ENCODE results near the gene TMEM53. TPM values are rescaled to one million over a fixed set of nuclear protein-coding genes. Genes with fewer than 3 reads are reported as not detected.

TMEM53 gene
- total RNA-seq, 1 donor from 2014 or later = 6.6 TPM

DNA sequence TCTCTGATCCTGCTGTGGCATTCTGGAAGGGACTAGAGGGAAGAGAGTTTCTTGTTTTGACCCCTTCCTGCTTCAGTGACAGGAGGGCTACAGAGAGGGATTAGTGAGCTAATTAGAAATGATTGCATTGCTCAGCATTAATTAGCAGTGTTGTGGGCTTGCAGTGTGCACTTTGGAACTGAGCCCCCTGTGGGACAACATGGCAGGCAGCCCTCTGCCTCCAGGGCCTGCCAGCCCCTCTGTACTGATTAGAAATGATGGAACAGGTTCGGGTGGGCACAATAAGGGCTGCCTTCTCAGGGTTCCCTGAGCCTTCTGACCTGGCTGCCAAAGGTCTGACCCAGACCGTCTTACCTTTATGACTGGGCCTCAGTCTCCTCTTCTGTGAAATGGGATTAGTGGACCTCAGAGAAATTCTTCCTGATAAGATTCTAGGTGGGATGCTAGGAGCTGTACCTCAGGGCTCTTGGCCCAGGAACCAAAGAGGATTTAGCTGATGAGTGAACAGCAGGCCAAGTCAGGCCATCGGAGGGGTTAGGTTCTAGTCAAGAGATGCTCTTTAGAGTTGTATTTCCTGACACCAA is 39.6 kb downstream of the TMEM53 start:
- no peak overlapping the region for H3K27ac Mint-ChIP-seq (ENCODE audit: unreplicated experiment)
- no peaks in the 10 kb centered on the region for H3K9me3 Mint-ChIP-seq (ENCODE audit: unreplicated experiment)
- TF ChIP-seq, protein P1, sequence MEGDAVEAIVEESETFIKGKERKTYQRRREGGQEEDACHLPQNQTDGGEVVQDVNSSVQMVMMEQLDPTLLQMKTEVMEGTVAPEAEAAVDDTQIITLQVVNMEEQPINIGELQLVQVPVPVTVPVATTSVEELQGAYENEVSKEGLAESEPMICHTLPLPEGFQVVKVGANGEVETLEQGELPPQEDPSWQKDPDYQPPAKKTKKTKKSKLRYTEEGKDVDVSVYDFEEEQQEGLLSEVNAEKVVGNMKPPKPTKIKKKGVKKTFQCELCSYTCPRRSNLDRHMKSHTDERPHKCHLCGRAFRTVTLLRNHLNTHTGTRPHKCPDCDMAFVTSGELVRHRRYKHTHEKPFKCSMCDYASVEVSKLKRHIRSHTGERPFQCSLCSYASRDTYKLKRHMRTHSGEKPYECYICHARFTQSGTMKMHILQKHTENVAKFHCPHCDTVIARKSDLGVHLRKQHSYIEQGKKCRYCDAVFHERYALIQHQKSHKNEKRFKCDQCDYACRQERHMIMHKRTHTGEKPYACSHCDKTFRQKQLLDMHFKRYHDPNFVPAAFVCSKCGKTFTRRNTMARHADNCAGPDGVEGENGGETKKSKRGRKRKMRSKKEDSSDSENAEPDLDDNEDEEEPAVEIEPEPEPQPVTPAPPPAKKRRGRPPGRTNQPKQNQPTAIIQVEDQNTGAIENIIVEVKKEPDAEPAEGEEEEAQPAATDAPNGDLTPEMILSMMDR (IDR thresholded peaks at IDR 0.05) = no peak
- no peak overlapping the region for H3K4me3 Mint-ChIP-seq (ENCODE audit: unreplicated experiment)
- H3K27me3 Mint-ChIP-seq (ENCODE audit: unreplicated experiment) = no peaks in the 10 kb centered on the region
- H3K36me3 Mint-ChIP-seq (ENCODE audit: unreplicated experiment) = peaks cover 45% of the 10 kb centered on the region
- H3K4me1 Mint-ChIP-seq (ENCODE audit: unreplicated experiment) = peaks cover 21% of the 10 kb centered on the region
- DNase-seq (ENCODE audit: extremely low spot score, unreplicated experiment) = no peak

DNA sequence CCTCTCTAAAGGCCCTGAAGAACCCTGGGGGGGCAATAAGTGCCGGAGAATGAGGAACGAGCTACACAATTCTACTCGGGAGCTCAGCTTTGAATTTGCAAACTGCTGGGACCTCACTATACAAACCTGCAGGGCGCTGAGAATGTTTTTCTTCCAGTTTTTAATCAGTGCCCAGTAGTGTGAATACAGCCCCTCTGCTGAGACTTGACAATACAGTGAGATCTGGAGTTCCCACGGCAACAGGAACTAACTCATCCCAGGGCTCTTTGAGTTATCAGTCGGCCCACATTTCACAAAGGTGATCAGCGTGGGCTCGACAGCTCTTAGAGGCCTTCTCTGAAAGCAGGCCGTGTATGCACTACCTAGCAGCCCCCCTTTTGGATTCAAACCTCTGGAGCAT is 41.7 kb downstream of the TMEM53 start:
- Mint-ChIP-seq H3K36me3 (ENCODE audit: unreplicated experiment) (peaks cover 32% of the 10 kb centered on the region), H3K4me1 (ENCODE audit: unreplicated experiment) (peaks cover 21% of the 10 kb centered on the region), H3K4me3 (ENCODE audit: unreplicated experiment) (peak overlapping the region; percentile 86), H3K27me3 (ENCODE audit: unreplicated experiment) (no peaks in the 10 kb centered on the region), H3K9me3 (ENCODE audit: unreplicated experiment) (no peaks in the 10 kb centered on the region), H3K27ac (ENCODE audit: unreplicated experiment) (peak overlapping the region; percentile 94)
- TF ChIP-seq, protein P1 (IDR thresholded peaks at IDR 0.05) = no peak
- no peak for DNase-seq (ENCODE audit: extremely low spot score, unreplicated experiment)

DNA sequence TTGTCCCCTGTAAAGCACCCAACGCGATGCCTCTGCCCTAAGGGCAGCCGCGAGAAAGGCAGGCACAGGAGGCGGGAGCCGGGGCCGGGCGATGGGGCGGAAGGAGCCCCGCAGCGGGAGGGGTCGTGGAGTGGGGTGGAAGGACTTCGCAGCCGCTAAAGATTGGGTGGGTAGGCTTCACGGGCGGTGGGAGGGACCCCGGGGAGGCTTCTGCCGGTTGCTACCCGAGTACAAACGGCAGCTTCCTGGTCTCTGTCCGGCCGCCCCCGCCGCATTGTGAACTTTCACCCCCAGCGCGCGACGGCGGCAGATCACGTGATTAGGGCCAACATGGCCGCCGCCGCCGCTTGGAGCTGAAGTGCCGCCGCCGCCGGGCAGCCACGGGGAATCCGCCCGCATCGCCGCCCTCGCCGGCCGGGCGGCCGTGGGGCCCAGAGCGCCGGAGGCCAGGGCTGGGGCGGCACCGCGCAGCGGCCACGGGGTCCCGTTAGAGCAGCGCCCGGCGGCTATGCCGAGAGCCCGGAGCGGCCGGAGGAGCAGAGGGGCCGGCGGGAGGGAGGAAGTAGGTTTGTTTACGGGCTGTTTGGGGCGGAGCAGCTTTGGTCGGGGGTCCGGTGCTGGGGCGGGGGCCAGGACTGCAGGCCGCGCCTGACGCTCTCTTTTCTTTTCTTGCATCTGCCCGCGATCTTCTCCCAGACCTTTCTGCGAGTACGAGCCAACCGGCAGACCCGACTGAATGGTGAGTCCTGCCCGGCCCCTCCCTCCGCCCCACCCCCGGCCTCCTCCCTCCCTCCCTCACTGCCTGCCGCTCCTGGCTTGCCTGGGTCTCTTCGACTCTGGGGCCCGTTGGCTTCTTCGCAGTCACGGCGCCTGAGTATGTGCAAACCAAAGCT is 42.4 kb downstream of the TMEM53 start:
- peak; percentile 96 for DNase-seq (ENCODE audit: extremely low spot score, unreplicated experiment)
- H3K4me1 Mint-ChIP-seq (ENCODE audit: unreplicated experiment) = peaks cover 21% of the 10 kb centered on the region
- TF ChIP-seq, protein P1 (IDR thresholded peaks at IDR 0.05) = no peak
- H3K4me3 Mint-ChIP-seq (ENCODE audit: unreplicated experiment) = peak overlapping the region; percentile 86
- peaks cover 25% of the 10 kb centered on the region for H3K36me3 Mint-ChIP-seq (ENCODE audit: unreplicated experiment)
- H3K27ac Mint-ChIP-seq (ENCODE audit: unreplicated experiment) = peak overlapping the region; percentile 97
- no peaks in the 10 kb centered on the region for H3K27me3 Mint-ChIP-seq (ENCODE audit: unreplicated experiment)
- no peaks in the 10 kb centered on the region for H3K9me3 Mint-ChIP-seq (ENCODE audit: unreplicated experiment)

DNA sequence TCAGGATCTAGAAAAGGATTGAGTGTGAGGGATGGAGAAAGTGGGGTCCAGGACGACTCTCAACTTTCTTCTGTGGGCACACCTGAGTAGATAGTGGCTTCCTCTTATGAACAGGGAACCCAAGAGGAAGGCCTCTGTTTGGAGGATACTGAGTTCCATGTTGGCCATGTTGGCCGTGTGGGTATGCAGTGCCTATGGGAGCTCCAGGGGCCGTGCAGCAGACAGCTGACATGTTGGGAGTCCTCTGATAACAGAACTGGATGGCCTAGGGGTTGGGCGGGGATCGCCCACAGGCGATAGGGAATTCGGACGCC is 43.0 kb downstream of the TMEM53 start:
- Mint-ChIP-seq H3K36me3 (ENCODE audit: unreplicated experiment) (peaks cover 20% of the 10 kb centered on the region), H3K27me3 (ENCODE audit: unreplicated experiment) (no peaks in the 10 kb centered on the region), H3K4me3 (ENCODE audit: unreplicated experiment) (peak overlapping the region; percentile 81), H3K4me1 (ENCODE audit: unreplicated experiment) (peaks cover 21% of the 10 kb centered on the region), H3K9me3 (ENCODE audit: unreplicated experiment) (no peaks in the 10 kb centered on the region), H3K27ac (ENCODE audit: unreplicated experiment) (peak overlapping the region; percentile 97)
- TF ChIP-seq, protein P1 (IDR thresholded peaks at IDR 0.05) = no peak
- no peak for DNase-seq (ENCODE audit: extremely low spot score, unreplicated experiment)

DNA sequence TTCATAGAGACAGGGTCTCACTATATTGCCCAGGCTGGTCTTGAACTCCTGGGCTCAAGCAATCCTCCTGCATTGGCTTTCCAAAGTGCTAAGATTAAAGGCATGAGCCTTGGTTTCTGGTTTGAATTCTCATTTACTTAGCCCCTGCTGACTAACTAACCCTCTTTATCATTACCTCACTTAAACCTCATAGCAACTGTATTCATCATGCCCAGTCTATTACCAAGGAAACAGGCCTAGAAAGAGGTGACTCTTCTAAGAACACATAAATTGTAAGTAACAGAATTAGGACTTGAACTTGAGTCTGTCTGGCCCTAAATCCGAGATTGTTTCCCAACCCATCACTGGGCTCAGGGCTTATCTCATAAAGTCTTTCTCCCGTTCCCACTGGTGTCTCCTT is 44.2 kb downstream of the TMEM53 start:
- peaks cover 11% of the 10 kb centered on the region for H3K36me3 Mint-ChIP-seq (ENCODE audit: unreplicated experiment)
- no peaks in the 10 kb centered on the region for H3K27me3 Mint-ChIP-seq (ENCODE audit: unreplicated experiment)
- no peaks in the 10 kb centered on the region for H3K9me3 Mint-ChIP-seq (ENCODE audit: unreplicated experiment)
- TF ChIP-seq, protein P1 (IDR thresholded peaks at IDR 0.05) = no peak
- peaks cover 21% of the 10 kb centered on the region for H3K4me1 Mint-ChIP-seq (ENCODE audit: unreplicated experiment)
- no peak for DNase-seq (ENCODE audit: extremely low spot score, unreplicated experiment)
- peak overlapping the region; percentile 81 for H3K4me3 Mint-ChIP-seq (ENCODE audit: unreplicated experiment)
- peak overlapping the region; percentile 97 for H3K27ac Mint-ChIP-seq (ENCODE audit: unreplicated experiment)
